ENCODE data around the gene PPP2R2D.

PPP2R2D gene

GRCh38 chr10:131926253-131926652, 25.4 kb downstream of the PPP2R2D start:
- ChIA-PET CTCF (interaction anchor here (1.1 to 1.8 kb wide), 3 partner anchors 17 to 97 kb away, joined by 3 to 6 read pairs (median 4); no protein-coding TSS in a partner anchor), POLR2A (interaction anchor here (0.5 kb wide), 1 partner anchor 53 kb away, joined by 3 read pairs; no protein-coding TSS in a partner anchor)
- TF ChIP-seq CTCF (IDR thresholded peaks at IDR 0.05; ENCODE audit: control extremely low read depth, extremely low read depth, low read depth, missing control alignments): no peak
- no peak for DNase-seq (ENCODE audit: extremely low spot score)

DNA sequence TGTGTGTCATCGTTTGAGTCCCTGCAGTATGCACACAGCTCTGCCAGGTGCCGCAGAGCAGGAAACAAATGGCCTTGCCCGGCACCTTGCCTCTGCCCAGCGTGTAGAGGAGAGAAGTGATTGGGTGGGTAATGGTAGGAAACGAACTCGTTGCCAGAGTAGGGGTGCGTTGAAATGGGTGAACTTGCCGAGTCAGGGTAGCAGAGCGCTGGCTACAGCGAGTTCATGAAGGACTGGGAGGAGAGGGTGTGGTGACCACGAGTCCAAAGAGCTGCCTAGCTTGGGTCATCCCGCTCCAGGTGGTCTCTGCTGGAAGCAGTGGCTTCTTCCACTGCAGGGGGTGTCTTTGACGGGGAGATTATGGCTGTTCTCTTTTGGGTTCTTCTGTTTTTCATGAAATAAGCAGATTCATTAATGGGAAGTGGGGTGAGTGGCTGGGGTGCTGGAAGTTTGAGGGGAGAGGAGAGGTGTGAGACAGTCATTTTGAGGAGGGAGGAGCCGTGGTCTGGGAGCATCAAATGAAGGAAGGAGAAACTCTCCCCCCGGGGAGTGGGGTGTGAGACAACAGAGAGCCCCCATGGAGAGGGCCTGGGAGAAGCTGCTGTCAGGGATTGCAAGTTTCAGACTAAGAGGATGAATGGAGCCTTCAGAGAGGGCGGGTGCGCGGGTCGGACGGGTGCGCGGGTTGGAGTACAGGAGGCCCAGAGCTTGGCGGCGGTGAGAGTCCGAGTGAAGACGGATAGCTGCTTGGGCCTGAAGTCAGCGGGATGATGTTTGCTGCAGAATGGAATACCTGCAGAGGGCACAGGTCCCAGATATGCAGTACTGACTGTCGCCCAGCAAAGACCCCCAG, 26.2 kb downstream of the PPP2R2D start:
- TF ChIP-seq CTCF (IDR thresholded peaks at IDR 0.05; ENCODE audit: control extremely low read depth, extremely low read depth, low read depth, missing control alignments): no peak
- ChIA-PET POLR2A (no interaction called here), CTCF (interaction anchor here (1.1 to 2.4 kb wide), 4 partner anchors 14 to 96 kb away, joined by 3 to 8 read pairs (median 4); no protein-coding TSS in a partner anchor)
- DNase-seq (ENCODE audit: extremely low spot score): no peak

GRCh38 chr10:131928248-131929095, 27.7 kb downstream of the PPP2R2D start:
- no peak for TF ChIP-seq CTCF (IDR thresholded peaks at IDR 0.05; ENCODE audit: control extremely low read depth, extremely low read depth, low read depth, missing control alignments)
- ChIA-PET CTCF (interaction anchor here (1.1 to 2.4 kb wide), 4 partner anchors 16 to 94 kb away, joined by 3 to 8 read pairs (median 7); no protein-coding TSS in a partner anchor), POLR2A (interaction anchor here (0.6 kb wide), 1 partner anchor 1743 kb away, joined by 3 read pairs; no protein-coding TSS in a partner anchor)
- peak; percentile 82 for DNase-seq (ENCODE audit: extremely low spot score)

DNA sequence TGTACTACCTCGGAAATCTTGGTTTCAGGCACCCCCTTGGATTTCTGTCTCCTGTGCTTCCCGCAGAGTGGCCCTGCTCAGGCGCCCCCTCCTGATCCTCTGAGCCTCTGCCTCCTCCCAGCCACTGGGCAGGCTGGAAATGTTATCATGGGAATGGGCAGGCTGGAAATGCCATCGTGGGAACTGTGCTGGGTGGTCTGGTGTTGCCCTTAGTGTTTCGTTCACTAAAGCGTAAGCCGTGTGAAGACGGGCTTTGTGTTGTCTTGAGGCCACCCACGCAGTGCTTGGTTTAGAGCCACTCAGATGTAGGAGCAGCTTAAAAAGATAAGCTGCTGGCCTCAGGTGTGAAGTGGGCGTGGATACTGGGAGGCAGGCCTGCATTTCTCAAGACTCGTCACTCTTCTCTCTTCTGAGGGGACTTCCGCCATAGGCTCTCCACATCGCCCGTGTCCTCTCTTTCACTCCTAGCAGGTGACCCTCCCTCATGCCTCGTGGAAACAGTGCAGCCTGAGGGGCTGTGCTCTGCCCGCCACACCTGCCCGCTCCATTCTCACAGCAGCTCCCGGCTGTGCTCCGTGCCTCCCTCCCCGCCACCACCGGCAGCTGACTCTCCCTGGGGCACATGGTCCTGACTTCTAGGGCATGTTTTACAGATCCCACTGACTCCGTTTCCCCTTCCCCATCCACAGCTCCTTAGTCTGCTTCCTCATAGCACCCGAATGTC, 28.5 kb downstream of the PPP2R2D start:
- peak; percentile 44 for DNase-seq (ENCODE audit: extremely low spot score)
- ChIA-PET POLR2A (no interaction called here), CTCF (interaction anchor here (1.3 to 2.4 kb wide), 4 partner anchors 15 to 94 kb away, joined by 3 to 8 read pairs (median 7); no protein-coding TSS in a partner anchor)
- TF ChIP-seq CTCF (IDR thresholded peaks at IDR 0.05; ENCODE audit: control extremely low read depth, extremely low read depth, low read depth, missing control alignments): no peak

DNA sequence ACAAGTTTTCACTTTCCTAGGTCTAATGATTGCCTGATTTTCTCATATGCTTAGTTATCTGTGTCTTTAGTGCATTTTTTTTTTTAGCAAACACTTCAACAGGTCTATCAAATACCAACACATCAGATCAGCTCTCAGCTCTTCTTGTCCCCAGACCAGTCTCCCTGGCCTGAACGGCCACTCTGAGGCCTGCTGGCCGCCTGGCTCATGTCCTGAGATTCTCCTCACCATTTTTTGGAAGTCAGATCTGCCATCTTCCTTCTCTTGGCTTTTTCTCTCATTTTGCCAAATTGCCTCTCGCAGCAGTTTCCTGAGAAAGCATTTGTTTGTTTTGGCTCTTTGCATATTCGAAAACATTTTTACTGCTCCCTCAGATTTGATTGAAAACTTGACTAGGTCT, 29.3 kb downstream of the PPP2R2D start:
- ChIA-PET POLR2A (no interaction called here), CTCF (interaction anchor here (1.4 kb wide), 1 partner anchor 93 kb away, joined by 3 read pairs; no protein-coding TSS in a partner anchor)
- no peak for TF ChIP-seq CTCF (IDR thresholded peaks at IDR 0.05; ENCODE audit: control extremely low read depth, extremely low read depth, low read depth, missing control alignments)
- DNase-seq (ENCODE audit: extremely low spot score): no peak
